HG03571 (cell line): ENCODE data around the gene OR6B2.
"Not testable (repeated sequence)": the region's sequence is repeated elsewhere in the genome, so short reads cannot be mapped to it uniquely, and the experiment has no call there.

ENCODE experiments used
- ATAC-seq: cut with Tn5 transposase; IDR thresholded peaks from one replicate; pipeline ENCODE4 v1.9.1; 2021; ENCODE audit not compliant: unreplicated experiment

The OR6B2 gene

GRCh38 chr2:240030379-240031094 lies at the start of gene OR6B2:
Gene OR6B2 (minus strand): TSS chr2:240030429. CDS start chr2:240030429, 0 bp downstream.
- ATAC-seq = no peak

GRCh38 chr2:240078631-240079030 lies 48.4 kb upstream of the OR6B2 start:
- no peak for ATAC-seq

DNA sequence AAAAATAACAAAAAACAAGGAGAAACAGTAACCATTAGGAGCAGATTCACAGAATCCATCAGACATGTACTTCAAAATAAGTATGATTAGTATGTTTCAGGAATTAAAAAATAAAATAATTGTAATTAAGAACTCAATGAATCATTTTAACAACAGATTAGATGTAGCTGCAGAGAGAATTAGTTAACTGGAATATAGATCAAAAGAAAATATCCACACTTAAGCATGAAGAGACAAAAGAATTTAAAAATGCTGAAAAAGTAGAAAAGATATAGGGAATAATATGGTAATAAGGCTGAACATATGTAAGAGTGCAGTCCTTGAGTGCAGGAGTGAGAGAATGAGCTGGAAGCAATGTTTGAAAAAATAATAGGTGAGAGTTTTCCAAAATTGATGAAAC lies 47.2 kb upstream of the OR6B2 start:
- ATAC-seq = no peak

- ATAC-seq = no peak
Measured at GRCh38 chr2:240074545-240074944, 44.3 kb upstream of the OR6B2 start.

GRCh38 chr2:240070907-240071306 lies 40.7 kb upstream of the OR6B2 start:
- no peak for ATAC-seq

GRCh38 chr2:240069829-240070228 lies 39.6 kb upstream of the OR6B2 start:
- no peak for ATAC-seq

- no peak for ATAC-seq
Measured at GRCh38 chr2:240068193-240068592, 38.0 kb upstream of the OR6B2 start.

DNA sequence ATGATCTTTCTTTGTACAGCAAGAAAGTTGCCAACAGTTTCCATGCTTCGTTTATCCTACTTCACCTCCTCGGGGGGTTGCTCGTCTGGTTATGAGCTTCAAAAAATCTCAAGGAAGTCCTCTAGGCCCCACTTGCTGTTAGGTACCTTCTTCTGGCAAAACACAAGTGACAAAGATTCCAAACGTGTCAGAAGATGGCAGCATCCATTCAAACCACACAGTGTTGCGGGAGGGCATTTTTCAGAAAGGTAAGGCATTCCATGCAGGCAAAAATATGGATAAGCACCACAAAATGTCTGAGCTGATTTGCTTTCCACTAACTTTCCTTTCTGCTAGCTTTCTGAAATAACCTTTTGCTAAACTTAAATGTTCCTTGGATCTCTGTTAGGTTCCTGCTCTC lies 36.3 kb upstream of the OR6B2 start:
- no peak for ATAC-seq

DNA sequence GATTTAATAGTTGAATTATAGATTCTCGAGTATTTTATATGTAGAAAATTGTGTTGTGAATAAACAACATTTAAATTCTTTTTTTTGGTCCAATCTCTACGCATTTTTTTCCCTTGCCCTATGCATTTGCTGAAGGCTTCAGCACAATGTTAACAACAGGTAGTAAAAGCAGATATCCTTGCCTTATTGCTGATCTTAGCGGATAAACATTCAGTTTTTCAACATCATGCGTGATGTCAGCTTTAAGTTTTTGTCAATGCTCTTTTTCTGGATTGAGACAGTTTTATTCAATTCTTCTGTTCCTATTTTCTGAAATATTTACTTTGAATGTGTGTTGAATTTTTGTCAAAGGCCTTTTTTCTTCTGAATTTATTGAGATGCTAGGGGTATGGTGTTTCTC lies 34.7 kb upstream of the OR6B2 start:
- no peak for ATAC-seq

- no peak for ATAC-seq
Measured at GRCh38 chr2:240060977-240061591, 30.9 kb upstream of the OR6B2 start.

DNA sequence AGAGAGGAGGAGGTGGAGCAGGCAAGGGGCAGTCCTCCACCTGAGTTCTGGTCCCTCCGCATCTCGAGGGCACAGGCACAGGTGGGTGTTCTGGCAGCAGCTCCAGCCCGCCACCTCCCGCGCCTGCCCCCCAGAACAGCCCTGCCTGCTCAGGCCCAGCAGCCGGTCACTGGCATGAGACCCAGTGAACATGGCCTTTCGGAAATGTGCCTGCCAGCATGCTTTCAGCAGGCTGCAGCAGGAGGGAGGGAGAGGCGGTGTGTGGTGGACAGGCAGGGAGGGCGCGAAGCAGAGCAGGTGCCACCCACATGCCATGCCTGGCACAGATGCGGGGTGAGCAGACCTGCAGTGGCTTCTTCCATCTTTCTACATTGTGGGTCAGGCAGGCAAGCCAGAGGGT lies 26.4 kb upstream of the OR6B2 start:
- no peak for ATAC-seq

- no peak for ATAC-seq
Measured at GRCh38 chr2:240055177-240055917, 25.1 kb upstream of the OR6B2 start.

DNA sequence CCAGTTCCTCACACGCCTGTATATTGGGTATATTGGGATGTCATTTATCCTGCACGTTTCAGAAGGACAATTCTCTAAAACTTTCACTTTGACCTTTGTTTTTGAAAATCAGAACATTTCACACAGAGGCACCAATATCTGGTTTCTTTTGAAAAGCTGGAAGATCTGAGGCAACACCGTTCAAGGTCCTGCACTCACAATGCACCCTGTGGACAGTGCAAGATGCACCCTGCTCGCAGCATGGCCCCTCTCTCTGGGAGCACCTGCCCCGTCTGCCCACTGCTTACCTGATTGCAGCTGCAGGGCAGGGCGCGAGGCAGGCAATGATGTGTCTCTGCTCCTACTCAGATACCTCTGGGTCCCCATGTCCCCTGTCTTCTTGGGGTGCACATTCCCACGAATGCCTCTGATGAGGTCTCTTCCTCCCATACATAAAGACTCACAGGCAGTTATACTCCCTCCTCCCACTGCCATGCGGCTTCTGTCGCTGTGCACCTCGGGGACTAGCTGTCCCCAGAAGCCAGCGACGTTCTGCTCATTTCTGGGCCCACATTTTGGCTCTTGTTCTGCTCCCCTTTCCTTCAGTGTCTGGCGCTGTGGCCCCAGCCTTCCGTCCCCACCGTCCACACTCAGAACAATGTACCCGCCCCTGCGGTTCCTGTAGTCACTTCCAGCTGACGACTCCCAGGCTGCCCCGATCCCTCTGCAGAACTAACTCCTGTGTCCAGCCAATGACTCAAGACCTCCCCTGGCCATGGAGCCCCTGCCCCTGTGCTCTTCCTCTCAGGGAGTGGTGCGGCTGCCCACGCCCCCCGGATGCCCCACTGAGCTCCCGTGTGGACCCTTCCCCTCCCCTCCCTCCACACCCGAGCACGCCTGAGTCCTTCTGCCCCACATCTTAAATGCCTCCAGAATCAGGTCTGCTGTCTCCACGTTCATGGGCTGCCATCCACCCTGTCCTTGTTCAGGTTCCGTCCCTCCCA lies 23.2 kb upstream of the OR6B2 start, which contains the start of gene OR6B3:
OR6B3 (minus strand) TSS at position 349 of the 983 bp plus-strand sequence.
- ATAC-seq = no peak

DNA sequence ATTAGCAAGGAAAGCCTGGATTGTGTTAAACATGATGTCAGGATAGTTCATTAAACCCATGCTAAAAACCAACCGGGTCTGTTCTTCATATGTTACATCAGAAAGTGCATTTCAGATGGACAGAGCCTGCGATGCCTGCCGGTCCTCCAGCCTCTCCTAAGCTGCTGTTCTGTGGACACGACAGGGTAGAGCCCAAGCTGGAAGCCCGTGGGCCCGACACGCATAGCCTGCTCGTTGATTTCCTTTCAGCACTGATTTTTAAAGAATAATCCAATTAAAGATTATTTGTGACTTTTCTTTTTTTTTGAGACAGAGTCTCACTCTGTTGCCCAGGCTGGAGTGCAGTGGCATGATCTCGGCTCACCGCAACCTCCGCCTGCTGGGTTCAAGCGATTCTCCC lies 22.3 kb upstream of the OR6B2 start:
- ATAC-seq = no peak

DNA sequence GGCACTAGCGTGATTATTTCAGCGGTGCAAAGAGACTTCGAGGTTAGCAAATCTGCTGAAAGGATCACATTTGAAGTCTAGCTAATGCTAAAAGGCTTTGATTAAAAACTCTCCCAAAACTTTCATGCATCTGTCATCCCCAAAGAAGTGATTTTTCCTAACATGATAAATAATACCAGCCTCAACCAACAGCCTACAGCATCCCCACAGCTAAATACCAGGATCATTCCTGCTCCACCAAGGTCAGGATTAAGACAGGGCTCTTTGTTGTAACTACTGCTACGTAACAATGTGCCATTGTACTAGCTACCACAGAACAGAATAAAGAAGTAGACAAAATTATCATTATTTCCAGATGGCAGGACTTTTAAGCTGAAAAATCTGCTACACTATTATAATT lies 21.5 kb upstream of the OR6B2 start:
- ATAC-seq = no peak

- no peak for ATAC-seq
Measured at GRCh38 chr2:240050278-240050677, 20.0 kb upstream of the OR6B2 start.

GRCh38 chr2:240048237-240048636 lies 18.0 kb upstream of the OR6B2 start:
- no peak for ATAC-seq

- ATAC-seq = no peak
Measured at GRCh38 chr2:240045098-240045497, 14.9 kb upstream of the OR6B2 start.

- not testable (repeated sequence) for ATAC-seq
Measured at GRCh38 chr2:240044096-240044495, 13.9 kb upstream of the OR6B2 start.

DNA sequence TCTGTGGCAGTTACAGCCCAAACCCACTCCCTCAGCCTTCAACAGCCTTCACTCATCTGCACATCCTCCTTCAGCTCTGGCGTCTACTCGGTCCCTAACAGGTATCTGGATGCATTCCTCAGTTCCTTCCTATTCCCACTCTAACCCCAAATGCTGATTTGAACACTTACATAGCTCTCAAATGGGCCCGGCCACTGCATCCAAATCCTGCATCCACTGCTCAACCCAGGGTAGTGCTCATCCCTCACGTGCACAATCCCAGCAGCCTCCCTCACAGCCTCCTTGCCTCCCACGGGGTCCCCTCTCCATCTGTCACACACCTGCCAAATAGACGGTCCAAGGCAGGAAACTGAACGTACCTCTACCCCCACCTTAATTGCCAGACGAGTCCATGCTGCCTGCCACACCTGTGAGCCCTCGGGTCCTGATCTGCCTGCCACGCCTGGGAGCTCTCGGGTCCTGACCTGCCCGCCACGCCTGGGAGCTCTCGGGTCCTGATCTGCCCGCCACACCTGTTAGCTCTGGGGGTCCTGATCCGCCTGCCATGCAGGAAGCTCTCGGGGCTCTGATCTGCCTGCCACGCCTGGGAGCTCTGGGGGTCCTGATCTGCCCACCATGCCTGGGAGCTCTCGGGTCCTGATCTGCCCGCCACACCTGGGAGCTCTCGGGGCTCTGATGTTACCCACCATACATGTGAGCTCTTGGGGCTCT lies 13.2 kb upstream of the OR6B2 start:
- ATAC-seq = no peak
